Spleen (tissue), 7 donors: ENCODE data around the gene PAPOLA.

Experiments used
- POLR2A ChIP-seq, 3 donors: fragments of 450-650 bp; IDR thresholded peaks; one replicate each; pipeline ENCODE4 v1.5.1; 2017; ENCODE audit warnings: antibody characterized with exemption in 3 of 3, mild to moderate bottlenecking in 1 of 3
- TF ChIP-seq, protein P1 (sequence below), 11 experiments: fragments of 200-600 bp in 7 of 11; fragments of 450-650 bp in 4 of 11; sonication (generic) in 4 of 11; IDR thresholded peaks in 8 of 11; conservative IDR thresholded peaks in 3 of 11; 1 replicate in 7 of 11; 2 replicates in 4 of 11; pipeline versions ENCODE4 v1.4.0 to v1.8.0; 2016 to 2021; ENCODE audit warnings: antibody characterized with exemption in 11 of 11, inconsistent platforms in 4 of 11, mild to moderate bottlenecking in 1 of 11
- donor health status: DM: no; HTN: no; CAD: no; lungs with moderate emphysema.
- donor health status: DM: no; HTN: no; CAD: no.
- donor health status: DM: no; HTN: no; CAD: no.

- TF ChIP-seq, protein P1, sequence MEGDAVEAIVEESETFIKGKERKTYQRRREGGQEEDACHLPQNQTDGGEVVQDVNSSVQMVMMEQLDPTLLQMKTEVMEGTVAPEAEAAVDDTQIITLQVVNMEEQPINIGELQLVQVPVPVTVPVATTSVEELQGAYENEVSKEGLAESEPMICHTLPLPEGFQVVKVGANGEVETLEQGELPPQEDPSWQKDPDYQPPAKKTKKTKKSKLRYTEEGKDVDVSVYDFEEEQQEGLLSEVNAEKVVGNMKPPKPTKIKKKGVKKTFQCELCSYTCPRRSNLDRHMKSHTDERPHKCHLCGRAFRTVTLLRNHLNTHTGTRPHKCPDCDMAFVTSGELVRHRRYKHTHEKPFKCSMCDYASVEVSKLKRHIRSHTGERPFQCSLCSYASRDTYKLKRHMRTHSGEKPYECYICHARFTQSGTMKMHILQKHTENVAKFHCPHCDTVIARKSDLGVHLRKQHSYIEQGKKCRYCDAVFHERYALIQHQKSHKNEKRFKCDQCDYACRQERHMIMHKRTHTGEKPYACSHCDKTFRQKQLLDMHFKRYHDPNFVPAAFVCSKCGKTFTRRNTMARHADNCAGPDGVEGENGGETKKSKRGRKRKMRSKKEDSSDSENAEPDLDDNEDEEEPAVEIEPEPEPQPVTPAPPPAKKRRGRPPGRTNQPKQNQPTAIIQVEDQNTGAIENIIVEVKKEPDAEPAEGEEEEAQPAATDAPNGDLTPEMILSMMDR (IDR thresholded peaks at IDR 0.05 in 8 of 11, conservative IDR thresholded peaks at IDR 0.05 in 3 of 11) = no peak
- TF ChIP-seq POLR2A (IDR thresholded peaks at IDR 0.05) = no peak
Observed at GRCh38 chr14:96574171-96574632, 72.0 kb downstream of the PAPOLA start.
